GM19455 (cell line): ENCODE data around the gene BRAF.
"Not testable (repeated sequence)": the region's sequence is repeated elsewhere in the genome, so short reads cannot be mapped to it uniquely, and the experiment has no call there.

Experiments
- ATAC-seq: cut with Tn5 transposase; IDR thresholded peaks from one replicate; pipeline ENCODE4 v1.9.1; 2021; ENCODE audit not compliant: unreplicated experiment

The BRAF gene

GRCh38 chr7:140684066-140684950, 240.4 kb downstream of the BRAF start:
- ATAC-seq: no peak

- ATAC-seq: no peak
Measured at GRCh38 chr7:140683657-140684056, 241.1 kb downstream of the BRAF start.

DNA sequence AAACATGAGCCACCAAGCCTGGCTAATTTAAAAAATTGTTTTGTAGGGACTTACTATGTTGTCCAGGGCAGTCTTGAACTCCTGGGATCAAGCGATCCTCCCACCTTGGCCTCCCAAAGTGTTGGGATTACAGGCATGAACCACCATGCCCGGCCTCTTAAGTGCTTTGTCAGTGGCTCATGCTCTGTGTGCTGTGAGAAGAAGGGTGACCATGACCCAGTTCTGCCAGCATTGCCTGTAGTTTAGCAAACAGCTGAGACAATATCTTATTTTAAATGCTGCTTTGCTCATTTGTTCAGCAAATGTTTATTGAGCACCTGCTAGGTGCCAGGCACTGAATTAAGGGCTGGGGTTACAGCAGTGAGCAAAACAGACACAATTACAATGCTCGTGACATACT, 243.0 kb downstream of the BRAF start:
- no peak for ATAC-seq

DNA sequence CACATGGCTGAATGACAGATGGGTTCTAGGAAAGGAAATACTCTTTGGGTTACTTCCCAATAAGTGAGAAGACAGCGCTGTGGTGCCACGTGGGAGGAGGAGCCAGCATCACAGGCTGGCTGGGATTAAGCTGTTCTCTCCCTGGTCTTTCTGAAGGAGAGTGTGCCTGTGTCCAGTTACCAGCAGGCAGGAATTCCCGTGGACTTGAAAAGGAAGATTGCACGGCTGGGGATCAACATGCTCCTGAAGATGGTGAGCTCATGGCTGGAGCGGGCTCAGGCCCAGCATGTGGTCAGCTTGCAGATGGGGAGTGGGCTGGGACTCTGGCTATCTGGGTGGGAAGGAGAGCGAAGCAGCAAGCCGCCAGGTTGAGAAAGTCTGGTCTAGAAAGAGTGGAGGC, 243.8 kb downstream of the BRAF start:
- ATAC-seq: no peak

GRCh38 chr7:140679186-140679585, 245.5 kb downstream of the BRAF start:
- ATAC-seq: no peak

GRCh38 chr7:140678816-140679130, 246.0 kb downstream of the BRAF start:
- no peak for ATAC-seq

DNA sequence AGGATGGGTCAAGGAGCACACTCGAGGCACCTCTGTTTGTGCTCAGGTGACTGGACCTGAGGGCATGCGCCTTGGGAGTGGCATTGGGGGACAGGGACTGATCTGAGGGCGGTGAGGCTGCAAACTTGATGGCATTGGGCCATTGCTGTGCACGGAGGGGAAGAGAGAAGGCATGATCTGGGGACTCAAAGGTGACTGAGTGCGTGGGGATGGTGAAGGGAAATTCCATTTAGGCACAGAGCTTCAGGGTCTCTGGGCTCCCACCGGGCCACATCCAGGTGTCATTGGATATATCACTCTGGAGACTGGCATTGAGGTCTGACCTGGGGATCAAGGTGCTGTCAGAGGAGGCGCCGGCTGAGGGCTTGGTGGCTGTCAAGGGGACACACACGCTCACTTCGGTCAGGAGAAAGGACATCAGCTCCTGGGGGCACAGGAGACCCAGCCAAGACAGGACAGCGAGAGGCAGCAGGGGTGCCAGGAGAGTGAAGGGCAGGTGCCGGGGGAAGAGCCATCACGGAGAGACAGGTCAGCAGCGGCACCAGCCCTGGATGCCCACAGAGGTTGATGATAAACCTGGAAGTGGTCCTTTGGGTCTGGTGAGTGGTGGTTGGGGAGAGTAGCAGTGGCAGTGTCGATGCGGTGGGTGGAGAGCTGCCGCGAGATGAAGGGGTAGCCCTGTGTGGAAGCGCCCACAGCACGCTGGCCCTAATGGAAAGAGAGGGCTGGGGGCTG, 246.5 kb downstream of the BRAF start:
- no peak for ATAC-seq

GRCh38 chr7:140677496-140677895, 247.2 kb downstream of the BRAF start:
- ATAC-seq: no peak

GRCh38 chr7:140676956-140677355, 247.8 kb downstream of the BRAF start:
- not testable (repeated sequence) for ATAC-seq

GRCh38 chr7:140676306-140676705, 248.4 kb downstream of the BRAF start:
- peak; percentile 37 for ATAC-seq

DNA sequence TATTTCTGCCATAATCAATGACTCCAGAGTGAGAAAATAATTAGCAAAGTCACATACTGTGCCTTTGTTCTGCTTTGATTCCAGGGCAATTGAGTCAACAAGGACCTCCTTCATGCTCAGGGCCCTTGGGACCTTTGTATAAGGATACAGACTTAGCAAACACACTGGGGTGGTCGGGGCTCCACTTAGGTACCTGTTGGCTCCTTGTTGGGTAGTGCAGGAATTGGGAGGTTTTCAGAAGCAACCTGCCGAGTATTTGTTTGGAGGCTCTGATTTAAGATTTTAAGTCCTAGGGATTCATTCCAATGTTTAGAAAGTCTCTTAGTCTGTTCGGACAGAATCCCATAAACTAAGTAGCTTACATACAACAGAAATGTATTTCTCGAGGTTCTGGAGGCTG, 249.0 kb downstream of the BRAF start:
- no peak for ATAC-seq

GRCh38 chr7:140674899-140675701, 249.6 kb downstream of the BRAF start:
- ATAC-seq: no peak

DNA sequence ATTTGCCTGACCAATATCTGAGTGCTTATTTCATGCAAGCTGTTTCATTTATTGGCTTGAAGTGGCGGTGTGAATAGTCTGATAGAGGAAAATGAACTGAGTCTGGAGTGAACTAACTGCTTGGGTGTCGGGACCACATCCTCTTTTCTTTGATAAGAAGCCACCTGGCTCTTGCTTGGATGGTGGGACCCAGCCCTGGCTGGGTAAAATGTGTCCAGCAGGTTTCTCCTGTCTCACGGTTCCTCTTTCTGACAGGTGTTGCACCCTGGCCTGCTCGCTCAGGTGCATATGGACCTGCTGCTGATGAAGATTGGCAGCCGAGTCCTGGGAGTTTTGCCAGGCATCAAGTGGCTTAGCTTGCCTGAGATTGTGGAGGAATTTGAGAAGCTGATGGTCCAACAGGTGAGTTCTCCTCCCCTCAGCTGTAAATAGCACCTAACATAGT, 250.4 kb downstream of the BRAF start:
- ATAC-seq: peak; percentile 28

- no peak for ATAC-seq
Measured at GRCh38 chr7:140673774-140674155, 251.0 kb downstream of the BRAF start.

DNA sequence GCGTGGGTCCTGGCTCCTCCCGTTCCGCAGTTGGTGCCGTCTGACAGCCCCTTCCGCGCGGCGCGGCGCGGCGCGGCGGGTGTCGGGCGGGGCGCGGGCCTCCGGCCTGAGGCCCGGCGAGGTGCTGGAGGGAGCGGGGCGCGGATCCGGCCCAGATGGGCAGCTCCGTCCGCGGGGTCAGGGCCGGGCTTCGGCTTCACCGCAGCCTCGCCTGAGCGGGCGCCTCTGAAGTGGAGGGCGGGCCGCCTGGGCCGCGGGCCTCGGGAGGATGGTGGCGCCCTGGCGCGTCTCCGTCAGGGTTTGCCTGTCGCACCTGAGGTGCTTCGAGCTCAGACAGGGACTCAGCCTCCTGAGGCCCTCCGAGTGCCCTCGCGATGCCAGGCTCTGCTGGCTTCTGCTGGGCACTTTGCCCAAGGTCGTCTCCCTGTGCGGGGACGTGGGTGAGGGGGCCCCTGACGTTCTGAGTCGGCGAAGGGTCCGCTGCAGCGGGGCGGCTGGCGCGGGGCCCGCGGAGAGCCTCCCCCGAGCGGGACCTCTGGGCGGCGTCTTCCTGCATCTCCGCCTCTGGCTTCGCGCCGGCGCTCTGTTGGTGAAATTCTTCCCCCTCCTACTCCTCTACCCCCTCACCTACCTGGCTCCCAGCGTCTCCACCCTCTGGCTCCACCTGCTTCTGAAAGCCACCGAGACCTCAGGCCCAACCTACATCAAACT, 251.5 kb downstream of the BRAF start:
- peak; percentile 50 for ATAC-seq

DNA sequence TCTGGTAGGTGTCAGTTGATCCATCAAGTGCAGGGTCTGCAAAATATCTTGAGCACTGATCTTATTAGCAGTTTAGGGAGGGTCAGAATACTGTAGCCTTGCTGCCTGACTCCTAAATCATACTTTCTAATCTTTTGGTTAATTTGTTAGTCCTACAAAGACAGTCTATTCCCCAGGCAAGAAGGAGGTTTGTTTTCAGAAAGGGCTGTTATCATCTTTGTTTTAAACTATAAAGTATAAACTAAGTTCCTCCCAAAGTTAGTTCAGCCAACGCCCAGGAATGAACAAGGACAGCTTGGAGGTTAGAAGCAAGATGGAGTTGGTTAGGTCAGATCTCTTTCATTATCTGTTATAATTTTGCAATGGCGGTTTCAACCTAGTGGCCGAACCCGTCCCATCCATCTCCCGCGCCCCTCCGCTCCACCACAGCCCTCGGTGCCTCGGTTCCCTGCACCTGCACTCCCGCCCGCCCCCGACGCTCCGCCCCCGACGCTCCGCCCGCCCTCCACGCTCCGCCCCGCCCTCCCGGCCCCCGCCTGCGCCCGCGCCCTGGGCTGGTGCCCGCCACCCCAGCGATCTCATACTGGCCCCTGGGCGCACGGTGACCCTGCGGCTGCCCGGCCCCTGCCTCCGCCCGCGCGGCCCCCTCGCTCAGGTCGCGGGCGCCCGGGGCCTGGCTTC, 252.2 kb downstream of the BRAF start, which contains the start of gene ADCK2:
Gene ADCK2, plus strand, starts transcription at position 564 of the 681 bp plus-strand sequence. CDS start 386 bp downstream, outside the sequence.
- ATAC-seq: peak; percentile 60

GRCh38 chr7:140671966-140672365, 252.8 kb downstream of the BRAF start:
- ATAC-seq: no peak

- ATAC-seq: no peak
Measured at GRCh38 chr7:140670343-140670935, 254.3 kb downstream of the BRAF start.

- ATAC-seq: not testable (repeated sequence)
Measured at GRCh38 chr7:140669862-140670261, 254.9 kb downstream of the BRAF start.

- ATAC-seq: no peak
Measured at GRCh38 chr7:140669352-140669751, 255.4 kb downstream of the BRAF start.
